ENCODE measurements around the gene CIT. TPM values are rescaled to one million over a fixed set of nuclear protein-coding genes. Genes with fewer than 3 reads are reported as not detected.

CIT gene
- total and polyA plus RNA-seq, 10 of the 15 experiments (the other 5 are each of a cell fraction or from before 2014, with no cell fraction given): 1.0 to 38.2 (median 14.9) TPM

DNA sequence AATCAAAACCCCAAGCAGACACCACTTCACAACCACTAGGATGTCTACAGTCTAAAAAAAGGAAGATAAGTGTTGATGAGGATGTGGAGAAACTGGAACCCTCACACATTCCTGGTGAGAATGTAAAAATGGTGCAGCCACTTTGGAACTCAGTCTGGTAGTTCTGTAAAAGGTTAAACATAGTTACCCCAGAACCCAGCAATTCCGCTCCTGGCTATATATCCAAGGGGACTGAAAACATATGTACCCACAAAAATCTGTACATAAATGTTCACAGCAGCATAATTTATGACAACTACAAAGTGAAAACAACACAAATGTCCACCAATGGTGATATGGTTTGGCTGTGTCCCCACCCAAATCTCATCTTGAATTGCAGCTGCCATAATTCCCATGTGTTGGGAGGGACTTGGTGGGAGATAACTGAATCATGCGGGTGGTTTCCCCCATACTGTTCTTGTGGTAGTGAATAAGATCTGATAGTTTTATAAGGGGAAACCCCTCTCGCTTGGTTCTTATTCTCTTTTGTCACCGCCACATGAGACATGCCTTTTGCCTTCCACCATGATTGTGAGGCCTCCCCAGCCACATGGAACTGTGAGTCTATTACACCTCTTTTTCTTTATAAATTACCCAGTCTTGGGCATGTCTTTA, 162.4 kb downstream of the CIT start (continued):
- no peak for TF ChIP-seq HCFC1 (IDR thresholded peaks at IDR 0.05; ENCODE audit: low read length)
- no peak for TF ChIP-seq BHLHE40 (IDR thresholded peaks at IDR 0.05; ENCODE audit: borderline replicate concordance in 1 of 2, low read depth in 2 of 2, low read length in 1 of 2)
- no peak for TF ChIP-seq PAX5 (IDR thresholded peaks at IDR 0.05; ENCODE audit: borderline replicate concordance, low read depth, low read length)
- TF ChIP-seq ZNF274 (IDR thresholded peaks at IDR 0.05; ENCODE audit: insufficient read depth, insufficient read length): no peak
- no peak for TF ChIP-seq ZNF24 (IDR thresholded peaks at IDR 0.05)
- TF ChIP-seq MEF2A (IDR thresholded peaks at IDR 0.05; ENCODE audit: insufficient read depth, low read depth, low read length): no peak
- TF ChIP-seq RAD21 (IDR thresholded peaks at IDR 0.05; ENCODE audit: insufficient read depth, low read depth, low read length): no peak
- TF ChIP-seq, protein P1, sequence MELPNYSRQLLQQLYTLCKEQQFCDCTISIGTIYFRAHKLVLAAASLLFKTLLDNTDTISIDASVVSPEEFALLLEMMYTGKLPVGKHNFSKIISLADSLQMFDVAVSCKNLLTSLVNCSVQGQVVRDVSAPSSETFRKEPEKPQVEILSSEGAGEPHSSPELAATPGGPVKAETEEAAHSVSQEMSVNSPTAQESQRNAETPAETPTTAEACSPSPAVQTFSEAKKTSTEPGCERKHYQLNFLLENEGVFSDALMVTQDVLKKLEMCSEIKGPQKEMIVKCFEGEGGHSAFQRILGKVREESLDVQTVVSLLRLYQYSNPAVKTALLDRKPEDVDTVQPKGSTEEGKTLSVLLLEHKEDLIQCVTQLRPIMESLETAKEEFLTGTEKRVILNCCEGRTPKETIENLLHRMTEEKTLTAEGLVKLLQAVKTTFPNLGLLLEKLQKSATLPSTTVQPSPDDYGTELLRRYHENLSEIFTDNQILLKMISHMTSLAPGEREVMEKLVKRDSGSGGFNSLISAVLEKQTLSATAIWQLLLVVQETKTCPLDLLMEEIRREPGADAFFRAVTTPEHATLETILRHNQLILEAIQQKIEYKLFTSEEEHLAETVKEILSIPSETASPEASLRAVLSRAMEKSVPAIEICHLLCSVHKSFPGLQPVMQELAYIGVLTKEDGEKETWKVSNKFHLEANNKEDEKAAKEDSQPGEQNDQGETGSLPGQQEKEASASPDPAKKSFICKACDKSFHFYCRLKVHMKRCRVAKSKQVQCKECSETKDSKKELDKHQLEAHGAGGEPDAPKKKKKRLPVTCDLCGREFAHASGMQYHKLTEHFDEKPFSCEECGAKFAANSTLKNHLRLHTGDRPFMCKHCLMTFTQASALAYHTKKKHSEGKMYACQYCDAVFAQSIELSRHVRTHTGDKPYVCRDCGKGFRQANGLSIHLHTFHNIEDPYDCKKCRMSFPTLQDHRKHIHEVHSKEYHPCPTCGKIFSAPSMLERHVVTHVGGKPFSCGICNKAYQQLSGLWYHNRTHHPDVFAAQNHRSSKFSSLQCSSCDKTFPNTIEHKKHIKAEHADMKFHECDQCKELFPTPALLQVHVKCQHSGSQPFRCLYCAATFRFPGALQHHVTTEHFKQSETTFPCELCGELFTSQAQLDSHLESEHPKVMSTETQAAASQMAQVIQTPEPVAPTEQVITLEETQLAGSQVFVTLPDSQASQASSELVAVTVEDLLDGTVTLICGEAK (IDR thresholded peaks at IDR 0.05; ENCODE audit: borderline replicate concordance): no peak
- no peak for TF ChIP-seq BCLAF1 (IDR thresholded peaks at IDR 0.05)
- TF ChIP-seq CEBPZ (IDR thresholded peaks at IDR 0.05; ENCODE audit: low read depth, low read length): no peak
- no peak for TF ChIP-seq BMI1 (IDR thresholded peaks at IDR 0.05; ENCODE audit: borderline replicate concordance)
- no peak for TF ChIP-seq ZNF207 (IDR thresholded peaks at IDR 0.05; ENCODE audit: borderline replicate concordance)
